ENCODE results near the gene HOXD13.

- TF ChIP-seq, protein P1, sequence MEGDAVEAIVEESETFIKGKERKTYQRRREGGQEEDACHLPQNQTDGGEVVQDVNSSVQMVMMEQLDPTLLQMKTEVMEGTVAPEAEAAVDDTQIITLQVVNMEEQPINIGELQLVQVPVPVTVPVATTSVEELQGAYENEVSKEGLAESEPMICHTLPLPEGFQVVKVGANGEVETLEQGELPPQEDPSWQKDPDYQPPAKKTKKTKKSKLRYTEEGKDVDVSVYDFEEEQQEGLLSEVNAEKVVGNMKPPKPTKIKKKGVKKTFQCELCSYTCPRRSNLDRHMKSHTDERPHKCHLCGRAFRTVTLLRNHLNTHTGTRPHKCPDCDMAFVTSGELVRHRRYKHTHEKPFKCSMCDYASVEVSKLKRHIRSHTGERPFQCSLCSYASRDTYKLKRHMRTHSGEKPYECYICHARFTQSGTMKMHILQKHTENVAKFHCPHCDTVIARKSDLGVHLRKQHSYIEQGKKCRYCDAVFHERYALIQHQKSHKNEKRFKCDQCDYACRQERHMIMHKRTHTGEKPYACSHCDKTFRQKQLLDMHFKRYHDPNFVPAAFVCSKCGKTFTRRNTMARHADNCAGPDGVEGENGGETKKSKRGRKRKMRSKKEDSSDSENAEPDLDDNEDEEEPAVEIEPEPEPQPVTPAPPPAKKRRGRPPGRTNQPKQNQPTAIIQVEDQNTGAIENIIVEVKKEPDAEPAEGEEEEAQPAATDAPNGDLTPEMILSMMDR (IDR thresholded peaks at IDR 0.05) = no peak
- TF ChIP-seq POLR2A (IDR thresholded peaks at IDR 0.05) = no peak
These were observed 8.1 kb downstream of the HOXD13 start for GRCh38 chr2:176100547-176101140.
